ENCODE results near the gene RUNDC1.
"Not testable (repeated sequence)": the region's sequence is repeated elsewhere in the genome, so short reads cannot be mapped to it uniquely, and the experiment has no call there.

The RUNDC1 gene

GRCh38 chr17:42992872-42993271 is 12.5 kb downstream of the RUNDC1 start:
- no peak for DNase-seq

- DNase-seq, result not testable (repeated sequence)
Measured at GRCh38 chr17:42993913-42994312, 13.5 kb downstream of the RUNDC1 start.

GRCh38 chr17:42997390-42997983 is 17.1 kb downstream of the RUNDC1 start:
- no peak for DNase-seq

- DNase-seq, result peak; percentile 100
Measured at GRCh38 chr17:42997984-42998938, 17.9 kb downstream of the RUNDC1 start, which contains the start of gene RPL27. RPL27 (plus strand) TSS chr17:42998419; CDS start chr17:42998751, 332 bp downstream.

GRCh38 chr17:42999003-42999525 is 18.7 kb downstream of the RUNDC1 start:
- no peak for DNase-seq

- not testable (repeated sequence) for DNase-seq
Measured at GRCh38 chr17:43000894-43001293, 20.5 kb downstream of the RUNDC1 start.

GRCh38 chr17:43003542-43004172 is 23.3 kb downstream of the RUNDC1 start:
- no peak for DNase-seq

GRCh38 chr17:43006639-43007551 is 26.5 kb downstream of the RUNDC1 start, which contains the start of gene IFI35:
IFI35 (plus strand) TSS chr17:43006784; CDS start chr17:43006948, 164 bp downstream.
- DNase-seq, result peak; percentile 35

GRCh38 chr17:43010667-43011308 is 30.4 kb downstream of the RUNDC1 start:
- no peak for DNase-seq

GRCh38 chr17:43011728-43012472 is 31.5 kb downstream of the RUNDC1 start:
- DNase-seq, result no peak

GRCh38 chr17:43013296-43013695 is 32.9 kb downstream of the RUNDC1 start:
- no peak for DNase-seq

GRCh38 chr17:43014020-43014648 is 33.8 kb downstream of the RUNDC1 start:
- no peak for DNase-seq

GRCh38 chr17:43014649-43015542 is 34.5 kb downstream of the RUNDC1 start:
- no peak for DNase-seq

GRCh38 chr17:43015579-43015978 is 35.2 kb downstream of the RUNDC1 start:
- no peak for DNase-seq

- DNase-seq, result no peak
Measured at GRCh38 chr17:43016216-43016615, 35.9 kb downstream of the RUNDC1 start.

GRCh38 chr17:43018008-43018853 is 37.9 kb downstream of the RUNDC1 start:
- DNase-seq, result peak; percentile 8

- DNase-seq, result no peak
Measured at GRCh38 chr17:43018932-43019331, 38.6 kb downstream of the RUNDC1 start.

- DNase-seq, result no peak
Measured at GRCh38 chr17:43019418-43019817, 39.1 kb downstream of the RUNDC1 start.
